ENCODE measurements around the gene TGIF1. TPM values are rescaled to one million over a fixed set of nuclear protein-coding genes. Genes with fewer than 3 reads are reported as not detected.

TGIF1 gene
- total RNA-seq, 6 experiments from 2014 or later = 11.3 to 41.4 (median 22.3) TPM

DNA sequence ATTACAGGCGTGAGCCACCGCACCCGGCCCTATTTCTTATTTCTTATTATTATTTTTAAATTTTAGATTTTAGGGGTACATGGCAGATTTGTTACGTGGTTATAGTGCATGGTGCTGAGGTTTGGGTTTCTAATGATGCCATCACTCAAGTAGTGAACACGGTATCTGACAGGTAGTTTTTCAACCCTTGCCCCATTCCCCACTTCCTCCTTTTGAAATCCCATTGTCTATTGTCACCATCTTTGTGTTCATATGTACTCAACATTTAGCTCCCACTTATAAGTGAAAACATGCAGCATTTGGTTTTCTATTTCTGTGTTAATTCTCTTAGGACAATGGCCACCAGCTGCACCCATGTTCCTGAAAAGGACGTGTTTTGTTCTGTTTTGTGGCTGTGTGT lies 39.5 kb downstream of the TGIF1 start:
- intact Hi-C loops (cut with DNase I) = no loop called here
- Histone ChIP-seq H3K9me3 (no peaks in the 10 kb centered on the region), H3K27me3 (no peaks in the 10 kb centered on the region), H3K27ac (no peak overlapping the region), H3K4me1 (peaks cover 0 to 13% (median 3%) of the 10 kb centered on the region in 4 donors), H3K4me3 (no peak overlapping the region), H3K36me3 (no peaks in the 10 kb centered on the region)
- WGBS (ENCODE audit: insufficient coverage, low coverage, low lambda C conversion rate, missing lambda C conversion rate) = 89% methylated on average over 4 of the region's 6 CpGs
- TF ChIP-seq POLR2A (IDR thresholded peaks at IDR 0.05) = no peak
- TF ChIP-seq, protein P1, sequence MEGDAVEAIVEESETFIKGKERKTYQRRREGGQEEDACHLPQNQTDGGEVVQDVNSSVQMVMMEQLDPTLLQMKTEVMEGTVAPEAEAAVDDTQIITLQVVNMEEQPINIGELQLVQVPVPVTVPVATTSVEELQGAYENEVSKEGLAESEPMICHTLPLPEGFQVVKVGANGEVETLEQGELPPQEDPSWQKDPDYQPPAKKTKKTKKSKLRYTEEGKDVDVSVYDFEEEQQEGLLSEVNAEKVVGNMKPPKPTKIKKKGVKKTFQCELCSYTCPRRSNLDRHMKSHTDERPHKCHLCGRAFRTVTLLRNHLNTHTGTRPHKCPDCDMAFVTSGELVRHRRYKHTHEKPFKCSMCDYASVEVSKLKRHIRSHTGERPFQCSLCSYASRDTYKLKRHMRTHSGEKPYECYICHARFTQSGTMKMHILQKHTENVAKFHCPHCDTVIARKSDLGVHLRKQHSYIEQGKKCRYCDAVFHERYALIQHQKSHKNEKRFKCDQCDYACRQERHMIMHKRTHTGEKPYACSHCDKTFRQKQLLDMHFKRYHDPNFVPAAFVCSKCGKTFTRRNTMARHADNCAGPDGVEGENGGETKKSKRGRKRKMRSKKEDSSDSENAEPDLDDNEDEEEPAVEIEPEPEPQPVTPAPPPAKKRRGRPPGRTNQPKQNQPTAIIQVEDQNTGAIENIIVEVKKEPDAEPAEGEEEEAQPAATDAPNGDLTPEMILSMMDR (IDR thresholded peaks at IDR 0.05) = no peak
- ATAC-seq = no peak
- no peak for DNase-seq

DNA sequence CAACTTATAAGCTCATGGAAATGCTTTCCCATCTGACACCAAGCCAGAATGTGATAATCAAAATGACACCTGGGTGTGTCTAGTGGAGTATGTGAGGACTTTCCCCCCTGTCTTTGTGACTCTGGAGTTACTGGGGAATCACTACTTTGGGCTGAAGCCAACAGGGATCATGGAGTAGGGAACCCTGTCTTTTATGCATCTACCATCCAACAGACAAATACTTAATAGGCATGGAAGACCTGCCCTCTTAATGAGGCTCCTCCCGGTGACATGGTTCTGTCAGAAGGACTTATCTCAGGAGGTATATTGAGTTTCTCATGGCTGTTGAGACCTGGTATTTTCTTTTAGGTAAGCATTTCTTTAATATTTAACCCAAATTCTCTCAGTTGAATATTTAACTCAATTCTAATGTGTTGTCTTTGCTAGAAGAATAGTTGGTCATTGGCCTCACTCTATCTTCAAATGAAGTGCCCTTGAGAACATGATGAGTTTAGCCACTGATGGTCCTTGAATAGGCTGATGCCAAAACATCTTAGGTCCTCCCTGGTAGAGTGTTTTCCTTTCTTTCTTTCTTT lies 42.1 kb downstream of the TGIF1 start:
- peak in 3 of 4 donors; percentile 45 to 50 (median 48) for ATAC-seq
- H3K27ac ChIP-seq = no peak overlapping the region
- DNase-seq = no peak
- intact Hi-C loops (cut with DNase I) = no loop called here
- no peaks in the 10 kb centered on the region for H3K9me3 ChIP-seq
- no peaks in the 10 kb centered on the region for H3K36me3 ChIP-seq
- TF ChIP-seq, protein P1 (IDR thresholded peaks at IDR 0.05) = no peak
- no peak for TF ChIP-seq POLR2A (IDR thresholded peaks at IDR 0.05)
- H3K27me3 ChIP-seq = no peaks in the 10 kb centered on the region
- WGBS (ENCODE audit: insufficient coverage, low coverage, low lambda C conversion rate, missing lambda C conversion rate) = 50% methylated on average over 1 of the region's 1 CpG
- H3K4me1 ChIP-seq = peaks cover 0 to 13% (median 3%) of the 10 kb centered on the region in 4 donors
- no peak overlapping the region for H3K4me3 ChIP-seq

DNA sequence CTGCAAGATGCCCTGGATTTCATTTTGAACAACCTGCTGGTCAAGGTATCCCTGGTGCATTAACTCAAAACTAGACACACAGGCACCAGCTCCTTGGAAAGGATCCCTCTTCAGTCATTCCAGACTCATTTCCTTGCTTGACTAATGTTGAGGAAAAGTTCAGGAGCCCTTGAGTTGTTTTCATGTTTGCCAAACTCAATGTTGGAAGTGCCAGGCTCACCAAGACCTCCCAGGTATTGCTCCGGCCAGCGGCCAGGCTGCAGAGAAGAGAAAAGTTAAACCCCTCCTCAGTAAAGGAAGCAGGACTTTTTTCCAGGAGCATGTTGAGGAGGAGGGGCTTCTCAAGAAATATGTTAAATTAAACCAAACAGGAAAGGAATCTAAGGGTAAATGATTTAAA lies 42.7 kb downstream of the TGIF1 start:
- DNase-seq (no peak), ATAC-seq (no peak)
- WGBS (ENCODE audit: insufficient coverage, low coverage, low lambda C conversion rate, missing lambda C conversion rate) = 83% methylated on average over 1 of the region's 2 CpGs
- peaks cover 0 to 13% (median 3%) of the 10 kb centered on the region in 4 donors for H3K4me1 ChIP-seq
- H3K36me3 ChIP-seq = no peaks in the 10 kb centered on the region
- intact Hi-C loops (cut with DNase I) = no loop called here
- no peaks in the 10 kb centered on the region for H3K27me3 ChIP-seq
- H3K9me3 ChIP-seq = no peaks in the 10 kb centered on the region
- H3K27ac ChIP-seq = no peak overlapping the region
- TF ChIP-seq, protein P1 (IDR thresholded peaks at IDR 0.05) = no peak
- TF ChIP-seq POLR2A (IDR thresholded peaks at IDR 0.05) = no peak
- no peak overlapping the region for H3K4me3 ChIP-seq

DNA sequence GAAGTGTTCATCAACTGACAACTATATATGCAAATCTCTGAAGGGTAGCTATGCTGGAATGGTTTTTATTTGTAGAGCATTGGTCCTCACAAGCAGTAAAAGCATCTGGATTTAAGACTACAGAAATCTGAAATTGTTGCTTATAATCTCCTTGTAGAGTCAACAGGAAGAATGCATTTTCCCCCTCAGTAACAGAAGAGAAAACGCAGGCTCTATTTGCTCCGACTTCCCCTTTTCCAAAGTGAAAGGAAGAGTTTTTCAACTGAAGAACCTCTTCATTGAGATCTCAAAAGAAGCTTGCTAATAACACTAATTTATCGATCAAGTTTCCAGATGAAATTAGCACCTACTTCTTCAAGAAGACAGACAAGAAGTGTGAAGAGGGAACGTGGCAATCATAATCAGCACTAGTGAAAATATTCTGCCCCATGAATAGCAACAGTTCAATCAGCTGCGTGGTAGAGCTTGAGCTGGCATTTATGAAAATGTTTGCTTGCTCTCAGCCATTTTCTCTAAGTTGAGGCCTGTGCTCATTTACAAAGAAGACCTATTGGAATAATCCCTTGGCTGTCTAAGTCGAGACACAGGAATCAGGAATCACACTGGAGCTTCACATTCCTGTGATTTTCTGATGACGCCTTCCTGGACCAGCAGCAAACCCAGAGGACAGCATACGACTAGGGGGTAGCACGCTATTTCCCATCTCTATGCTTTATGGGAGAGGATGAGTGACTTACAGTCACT lies 43.7 kb downstream of the TGIF1 start:
- peak overlapping the region in 1 of 3 donors; percentile 20 for H3K27ac ChIP-seq
- ATAC-seq (peak in 1 of 4 donors; percentile 17), DNase-seq (no peak)
- H3K4me1 ChIP-seq = peaks cover 0 to 13% (median 3%) of the 10 kb centered on the region in 4 donors
- no peaks in the 10 kb centered on the region for H3K9me3 ChIP-seq
- no peaks in the 10 kb centered on the region for H3K36me3 ChIP-seq
- TF ChIP-seq, protein P1 (IDR thresholded peaks at IDR 0.05) = no peak
- no peak for TF ChIP-seq POLR2A (IDR thresholded peaks at IDR 0.05)
- no peak overlapping the region for H3K4me3 ChIP-seq
- no peaks in the 10 kb centered on the region for H3K27me3 ChIP-seq
- WGBS (ENCODE audit: insufficient coverage, low coverage, low lambda C conversion rate, missing lambda C conversion rate) = 31% methylated on average over 8 of the region's 9 CpGs
- intact Hi-C loops (cut with DNase I) = no loop called here

Measured in right lobe of liver (tissue), 6 donors.